Ishikawa (cell line): Measurements from ENCODE around the gene NAA11.

Experiments used
- CEBPB ChIP-seq: IDR thresholded peaks from 2 replicates; pipeline ENCODE4 v1.6.1; 2012
- CREB1 ChIP-seq: IDR thresholded peaks from 2 replicates; pipeline ENCODE4 v1.6.1; 2012; ENCODE audit warnings: low read depth
- EGR1 ChIP-seq: IDR thresholded peaks from 2 replicates; pipeline ENCODE4 v1.6.1; 2012
- EP300 ChIP-seq: IDR thresholded peaks from 2 replicates; pipeline ENCODE4 v1.6.1; 2012; ENCODE audit warnings: borderline replicate concordance
- FOXM1 ChIP-seq: IDR thresholded peaks from 2 replicates; pipeline ENCODE4 v1.6.1; 2012; ENCODE audit warnings: low read depth, borderline replicate concordance
- NFIC ChIP-seq: IDR thresholded peaks from 2 replicates; pipeline ENCODE4 v1.6.1; 2012
- RAD21 ChIP-seq: IDR thresholded peaks from 2 replicates; pipeline ENCODE4 v1.6.1; 2012; ENCODE audit warnings: low read depth
- TAF1 ChIP-seq: IDR thresholded peaks from 2 replicates; pipeline ENCODE4 v1.6.1; 2012; ENCODE audit warnings: low read depth, mild to moderate bottlenecking
- TCF12 ChIP-seq: IDR thresholded peaks from 2 replicates; pipeline ENCODE4 v1.6.1; 2012; ENCODE audit warnings: low read depth
- TEAD4 ChIP-seq: IDR thresholded peaks from 2 replicates; pipeline ENCODE4 v1.6.1; 2012
- YY1 ChIP-seq: IDR thresholded peaks from 2 replicates; pipeline ENCODE4 v1.6.1; 2012; ENCODE audit warnings: low read depth
- ZBTB7A ChIP-seq: IDR thresholded peaks from 2 replicates; pipeline ENCODE4 v1.6.1; 2012; ENCODE audit warnings: low read depth
- TF ChIP-seq, protein P1 (sequence below): IDR thresholded peaks from 2 replicates; pipeline ENCODE4 v1.6.1; 2012; ENCODE audit warnings: low read depth, mild to moderate bottlenecking
- TF ChIP-seq, protein P2 (sequence below): IDR thresholded peaks from 2 replicates; pipeline ENCODE4 v1.6.1; 2012
- TF ChIP-seq, protein P3 (sequence below): IDR thresholded peaks from 2 replicates; pipeline ENCODE4 v1.6.1; 2012

NAA11 gene

DNA sequence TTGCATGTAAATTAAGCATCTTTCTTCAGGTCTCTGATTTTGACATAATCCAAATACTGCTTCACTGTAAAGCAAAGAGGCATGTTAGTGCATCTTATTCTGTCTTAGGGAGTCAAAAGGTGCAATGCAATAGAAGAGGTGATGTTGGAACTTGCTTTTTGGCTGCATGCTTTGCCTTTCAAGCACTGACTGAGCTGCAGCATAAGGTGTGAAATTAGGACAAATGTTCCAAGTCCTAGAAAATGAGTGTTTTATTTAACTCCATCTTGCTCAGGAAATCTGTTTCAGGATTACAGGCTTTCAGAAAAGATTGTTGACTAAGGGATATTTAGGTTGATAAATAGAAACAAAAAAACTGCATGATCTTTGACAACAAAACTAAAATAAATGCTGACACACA lies 30.8 kb downstream of the NAA11 start:
- no peak for TF ChIP-seq EGR1
- no peak for TF ChIP-seq FOXM1
- no peak for TF ChIP-seq CREB1
- no peak for TF ChIP-seq TAF1
- TF ChIP-seq NFIC: no peak
- no peak for TF ChIP-seq CEBPB

DNA sequence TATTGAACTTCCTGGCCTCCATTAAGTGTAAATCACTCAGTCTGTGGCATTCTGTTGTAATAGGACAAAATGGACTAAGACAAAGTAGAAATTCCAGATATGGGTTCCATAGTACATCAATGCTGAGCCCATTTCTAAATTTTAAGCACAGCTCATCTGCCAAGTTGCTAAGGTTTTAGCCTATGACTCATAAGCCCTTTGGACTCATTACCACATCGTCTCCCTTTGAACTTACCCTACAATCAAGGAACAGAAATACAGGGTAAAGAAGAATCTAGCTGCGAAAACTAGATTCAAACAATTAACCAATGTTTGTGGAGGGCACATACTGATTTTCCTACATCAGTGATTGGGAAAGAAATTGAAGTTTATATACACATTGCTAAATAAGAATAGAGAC lies 31.8 kb downstream of the NAA11 start:
- TF ChIP-seq NFIC: no peak
- no peak for TF ChIP-seq CEBPB
- TF ChIP-seq RAD21: no peak
- no peak for TF ChIP-seq ZBTB7A
- TF ChIP-seq CREB1: no peak
- TF ChIP-seq TCF12: no peak
- no peak for TF ChIP-seq TAF1
- TF ChIP-seq EP300: no peak
- TF ChIP-seq TEAD4: no peak
- no peak for TF ChIP-seq FOXM1
- TF ChIP-seq, protein P1, sequence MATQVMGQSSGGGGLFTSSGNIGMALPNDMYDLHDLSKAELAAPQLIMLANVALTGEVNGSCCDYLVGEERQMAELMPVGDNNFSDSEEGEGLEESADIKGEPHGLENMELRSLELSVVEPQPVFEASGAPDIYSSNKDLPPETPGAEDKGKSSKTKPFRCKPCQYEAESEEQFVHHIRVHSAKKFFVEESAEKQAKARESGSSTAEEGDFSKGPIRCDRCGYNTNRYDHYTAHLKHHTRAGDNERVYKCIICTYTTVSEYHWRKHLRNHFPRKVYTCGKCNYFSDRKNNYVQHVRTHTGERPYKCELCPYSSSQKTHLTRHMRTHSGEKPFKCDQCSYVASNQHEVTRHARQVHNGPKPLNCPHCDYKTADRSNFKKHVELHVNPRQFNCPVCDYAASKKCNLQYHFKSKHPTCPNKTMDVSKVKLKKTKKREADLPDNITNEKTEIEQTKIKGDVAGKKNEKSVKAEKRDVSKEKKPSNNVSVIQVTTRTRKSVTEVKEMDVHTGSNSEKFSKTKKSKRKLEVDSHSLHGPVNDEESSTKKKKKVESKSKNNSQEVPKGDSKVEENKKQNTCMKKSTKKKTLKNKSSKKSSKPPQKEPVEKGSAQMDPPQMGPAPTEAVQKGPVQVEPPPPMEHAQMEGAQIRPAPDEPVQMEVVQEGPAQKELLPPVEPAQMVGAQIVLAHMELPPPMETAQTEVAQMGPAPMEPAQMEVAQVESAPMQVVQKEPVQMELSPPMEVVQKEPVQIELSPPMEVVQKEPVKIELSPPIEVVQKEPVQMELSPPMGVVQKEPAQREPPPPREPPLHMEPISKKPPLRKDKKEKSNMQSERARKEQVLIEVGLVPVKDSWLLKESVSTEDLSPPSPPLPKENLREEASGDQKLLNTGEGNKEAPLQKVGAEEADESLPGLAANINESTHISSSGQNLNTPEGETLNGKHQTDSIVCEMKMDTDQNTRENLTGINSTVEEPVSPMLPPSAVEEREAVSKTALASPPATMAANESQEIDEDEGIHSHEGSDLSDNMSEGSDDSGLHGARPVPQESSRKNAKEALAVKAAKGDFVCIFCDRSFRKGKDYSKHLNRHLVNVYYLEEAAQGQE: no peak

DNA sequence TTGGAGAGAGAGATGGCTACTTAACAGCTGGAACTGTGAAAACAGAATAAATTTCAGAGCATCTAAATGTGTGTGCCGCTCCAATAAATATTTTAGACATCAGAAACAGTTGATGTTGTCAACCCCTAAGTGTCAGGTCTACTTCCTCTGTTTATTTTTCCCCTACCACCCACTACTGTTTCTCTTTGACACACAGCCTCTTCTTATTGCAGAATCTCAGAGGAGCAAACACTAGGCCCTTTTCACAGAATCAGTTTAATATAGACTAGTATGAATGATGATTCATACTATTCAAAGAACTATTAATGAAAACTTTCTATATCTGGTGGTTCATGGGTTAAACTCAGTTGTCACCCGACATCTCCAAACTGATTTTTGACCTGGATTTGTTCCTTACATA lies 33.9 kb downstream of the NAA11 start:
- TF ChIP-seq EGR1: no peak
- TF ChIP-seq, protein P2, sequence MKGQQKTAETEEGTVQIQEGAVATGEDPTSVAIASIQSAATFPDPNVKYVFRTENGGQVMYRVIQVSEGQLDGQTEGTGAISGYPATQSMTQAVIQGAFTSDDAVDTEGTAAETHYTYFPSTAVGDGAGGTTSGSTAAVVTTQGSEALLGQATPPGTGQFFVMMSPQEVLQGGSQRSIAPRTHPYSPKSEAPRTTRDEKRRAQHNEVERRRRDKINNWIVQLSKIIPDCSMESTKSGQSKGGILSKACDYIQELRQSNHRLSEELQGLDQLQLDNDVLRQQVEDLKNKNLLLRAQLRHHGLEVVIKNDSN: no peak
- TF ChIP-seq YY1: no peak
- TF ChIP-seq TEAD4: no peak
- TF ChIP-seq, protein P1: no peak
- no peak for TF ChIP-seq ZBTB7A
- TF ChIP-seq CEBPB: no peak

DNA sequence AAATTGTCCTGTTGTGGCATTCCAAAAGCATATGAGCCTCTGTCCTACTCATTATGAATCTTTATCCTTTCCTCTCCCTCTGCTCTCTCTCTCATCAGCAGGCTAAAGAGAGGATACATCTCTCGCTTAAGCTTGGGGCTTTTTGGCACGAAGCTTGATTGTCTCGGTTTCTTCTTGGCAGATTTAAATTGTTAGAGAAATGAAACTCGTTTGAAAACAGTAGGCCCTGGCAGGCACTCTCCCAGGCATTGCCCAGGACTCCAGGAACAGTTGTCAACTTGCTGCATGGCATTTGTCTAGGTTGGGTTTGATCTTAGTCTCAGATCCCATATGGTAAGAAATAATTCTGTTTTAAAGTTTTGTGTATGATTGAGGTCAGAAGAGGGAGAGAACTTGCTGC lies 35.5 kb downstream of the NAA11 start:
- TF ChIP-seq RAD21 (no peak), EP300 (no peak), CREB1 (no peak), ZBTB7A (no peak), TCF12 (no peak), NFIC (no peak), YY1 (no peak)
- TF ChIP-seq, protein P1: no peak

DNA sequence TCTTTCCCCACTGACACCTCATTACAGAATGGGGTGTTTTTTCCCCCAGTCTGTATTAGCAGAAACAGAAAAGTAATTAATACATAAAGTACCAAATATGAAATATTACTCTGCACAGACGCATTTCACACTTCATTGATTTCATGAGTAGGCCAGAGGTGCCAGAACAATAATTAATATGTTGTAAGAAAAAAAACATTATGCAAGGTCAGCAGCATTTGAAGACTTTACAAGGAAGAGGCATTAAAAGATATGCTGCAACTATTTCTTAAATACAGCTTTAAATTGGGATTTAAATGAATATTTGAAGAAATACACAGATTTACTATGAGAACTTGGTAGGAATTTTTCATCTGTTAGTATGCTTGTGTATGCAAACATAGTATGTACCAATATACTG lies 37.7 kb downstream of the NAA11 start:
- TF ChIP-seq NFIC: no peak
- TF ChIP-seq YY1: no peak
- TF ChIP-seq TCF12: no peak
- TF ChIP-seq, protein P1: no peak
- TF ChIP-seq, protein P2: no peak
- TF ChIP-seq CREB1: no peak
- TF ChIP-seq ZBTB7A: no peak
- TF ChIP-seq, protein P3, sequence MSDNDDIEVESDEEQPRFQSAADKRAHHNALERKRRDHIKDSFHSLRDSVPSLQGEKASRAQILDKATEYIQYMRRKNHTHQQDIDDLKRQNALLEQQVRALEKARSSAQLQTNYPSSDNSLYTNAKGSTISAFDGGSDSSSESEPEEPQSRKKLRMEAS: no peak
- no peak for TF ChIP-seq RAD21
